ENCODE results near the gene NIPAL1.

Gene NIPAL1

DNA sequence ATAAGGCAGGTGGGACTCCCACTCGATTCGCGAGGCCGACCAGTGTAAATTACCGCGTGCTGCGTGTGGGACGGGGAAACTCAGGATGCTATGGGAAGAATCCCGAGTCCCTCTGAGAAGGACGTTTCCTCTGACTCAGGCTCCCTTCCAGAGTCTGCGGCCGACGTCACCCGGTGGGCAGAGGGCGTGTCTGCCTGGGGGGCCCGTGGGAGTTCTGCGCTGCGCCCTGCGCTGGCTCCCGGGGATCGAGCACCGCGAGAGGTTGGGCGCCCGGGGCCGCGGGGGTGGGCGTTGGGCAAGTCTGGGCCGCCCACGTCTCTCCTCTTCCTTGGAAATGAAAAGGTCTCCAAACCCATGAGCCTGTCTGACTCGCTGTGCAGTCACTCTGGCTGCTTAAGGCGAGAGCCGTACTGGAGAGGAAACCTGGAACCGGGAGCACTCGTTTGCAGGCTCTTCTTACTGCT is 568 bp downstream of the NIPAL1 start:
- TF ChIP-seq, protein P1, sequence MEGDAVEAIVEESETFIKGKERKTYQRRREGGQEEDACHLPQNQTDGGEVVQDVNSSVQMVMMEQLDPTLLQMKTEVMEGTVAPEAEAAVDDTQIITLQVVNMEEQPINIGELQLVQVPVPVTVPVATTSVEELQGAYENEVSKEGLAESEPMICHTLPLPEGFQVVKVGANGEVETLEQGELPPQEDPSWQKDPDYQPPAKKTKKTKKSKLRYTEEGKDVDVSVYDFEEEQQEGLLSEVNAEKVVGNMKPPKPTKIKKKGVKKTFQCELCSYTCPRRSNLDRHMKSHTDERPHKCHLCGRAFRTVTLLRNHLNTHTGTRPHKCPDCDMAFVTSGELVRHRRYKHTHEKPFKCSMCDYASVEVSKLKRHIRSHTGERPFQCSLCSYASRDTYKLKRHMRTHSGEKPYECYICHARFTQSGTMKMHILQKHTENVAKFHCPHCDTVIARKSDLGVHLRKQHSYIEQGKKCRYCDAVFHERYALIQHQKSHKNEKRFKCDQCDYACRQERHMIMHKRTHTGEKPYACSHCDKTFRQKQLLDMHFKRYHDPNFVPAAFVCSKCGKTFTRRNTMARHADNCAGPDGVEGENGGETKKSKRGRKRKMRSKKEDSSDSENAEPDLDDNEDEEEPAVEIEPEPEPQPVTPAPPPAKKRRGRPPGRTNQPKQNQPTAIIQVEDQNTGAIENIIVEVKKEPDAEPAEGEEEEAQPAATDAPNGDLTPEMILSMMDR (IDR thresholded peaks at IDR 0.05; ENCODE audit: insufficient read depth, low read length, poor library complexity, severe bottlenecking) = no peak
- no peak for TF ChIP-seq EZH2phosphoT487 (conservative IDR thresholded peaks at IDR 0.05; ENCODE audit: low read length)
- no peaks in the 10 kb centered on the region for H4K20me1 ChIP-seq (ENCODE audit: low read depth, low read length)
- H3K27me3 ChIP-seq (ENCODE audit: low read length) = no peaks in the 10 kb centered on the region
- peak overlapping the region; percentile 76 for H3K4me2 ChIP-seq (ENCODE audit: low read depth, low read length, poor library complexity, severe bottlenecking)
- peak overlapping the region; percentile 88 for H2AFZ ChIP-seq (ENCODE audit: low read depth, low read length, severe bottlenecking)
- H3K4me3 ChIP-seq (ENCODE audit: insufficient read depth, low read length, poor library complexity, severe bottlenecking) = peak overlapping the region; percentile 68
- H3K36me3 ChIP-seq (ENCODE audit: low read length) = no peaks in the 10 kb centered on the region
- no peaks in the 10 kb centered on the region for H3K9me2 ChIP-seq (replicated peaks; ENCODE audit: insufficient read depth, low read length)
- no peaks in the 10 kb centered on the region for H3K9me3 ChIP-seq (ENCODE audit: insufficient read depth, low read length)
- H3K79me2 ChIP-seq (ENCODE audit: insufficient read depth, low read length) = no peaks in the 10 kb centered on the region
- peaks cover 5% of the 10 kb centered on the region; the same call in 1 of the 2 replicates for H3F3A ChIP-seq (ENCODE audit: insufficient read depth)
- peak overlapping the region; percentile 52; the same call in 1 of the 2 replicates for H3K9ac ChIP-seq (ENCODE audit: low read length)
- no peak overlapping the region for H3K27ac ChIP-seq (ENCODE audit: low read depth, low read length)

DNA sequence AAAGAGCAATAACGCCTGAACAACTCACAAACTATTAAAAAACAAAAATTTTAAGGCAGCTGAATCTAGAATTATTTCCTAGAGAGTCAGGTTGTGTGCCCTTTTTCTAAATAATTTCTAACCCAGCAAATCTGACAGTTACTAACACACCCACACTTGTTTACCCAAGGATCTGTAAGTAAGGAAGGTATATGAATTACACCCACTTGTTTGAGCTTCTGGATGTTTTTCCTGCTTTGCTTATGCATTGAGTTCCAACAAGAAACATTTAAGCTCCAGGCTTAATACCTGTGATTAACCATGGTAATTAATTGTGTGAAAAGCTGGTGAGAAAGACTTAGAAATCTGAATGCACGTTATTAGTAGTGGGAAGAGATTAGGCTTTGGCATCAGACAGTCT is 1.5 kb downstream of the NIPAL1 start:
- TF ChIP-seq, protein P1 (IDR thresholded peaks at IDR 0.05; ENCODE audit: insufficient read depth, low read length, poor library complexity, severe bottlenecking) = no peak
- no peak for TF ChIP-seq EZH2phosphoT487 (conservative IDR thresholded peaks at IDR 0.05; ENCODE audit: low read length)
- H3K4me3 ChIP-seq (ENCODE audit: insufficient read depth, low read length, poor library complexity, severe bottlenecking) = no peak overlapping the region
- no peak overlapping the region for H3K4me2 ChIP-seq (ENCODE audit: low read depth, low read length, poor library complexity, severe bottlenecking)

DNA sequence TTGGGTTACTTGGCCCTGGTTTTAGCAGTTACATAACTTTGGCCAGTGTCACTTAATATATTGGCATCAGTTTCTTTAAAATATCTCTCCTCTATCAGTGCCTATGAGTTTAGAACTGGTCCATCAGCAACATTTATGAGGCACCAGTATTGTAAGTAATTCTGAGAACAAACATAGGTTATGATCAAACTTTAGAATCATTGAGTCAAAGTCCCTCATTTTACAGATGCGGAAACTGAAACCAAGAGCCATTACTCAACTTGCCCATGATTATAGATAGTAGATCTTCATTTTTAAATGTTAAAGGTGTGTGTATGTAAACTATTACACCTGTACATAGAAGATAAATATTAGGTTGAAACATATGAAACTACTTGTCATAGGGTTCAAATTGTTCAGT is 4.5 kb downstream of the NIPAL1 start:
- no peaks in the 10 kb centered on the region for H3K9me3 ChIP-seq (ENCODE audit: insufficient read depth, low read length)
- H3K27me3 ChIP-seq (ENCODE audit: low read length) = no peaks in the 10 kb centered on the region
- H3K9ac ChIP-seq (ENCODE audit: low read length) = no peak overlapping the region
- H3K9me2 ChIP-seq (replicated peaks; ENCODE audit: insufficient read depth, low read length) = no peaks in the 10 kb centered on the region
- H3K27ac ChIP-seq (ENCODE audit: low read depth, low read length) = no peak overlapping the region
- H4K20me1 ChIP-seq (ENCODE audit: low read depth, low read length) = no peaks in the 10 kb centered on the region
- no peak overlapping the region for H3K4me2 ChIP-seq (ENCODE audit: low read depth, low read length, poor library complexity, severe bottlenecking)
- H3K4me3 ChIP-seq (ENCODE audit: insufficient read depth, low read length, poor library complexity, severe bottlenecking) = no peak overlapping the region
- no peaks in the 10 kb centered on the region for H3K36me3 ChIP-seq (ENCODE audit: low read length)
- H3F3A ChIP-seq (ENCODE audit: insufficient read depth) = peaks cover 5% of the 10 kb centered on the region; the same call in 1 of the 2 replicates
- H3K79me2 ChIP-seq (ENCODE audit: insufficient read depth, low read length) = no peaks in the 10 kb centered on the region
- no peak for TF ChIP-seq EZH2phosphoT487 (conservative IDR thresholded peaks at IDR 0.05; ENCODE audit: low read length)
- TF ChIP-seq, protein P1 (IDR thresholded peaks at IDR 0.05; ENCODE audit: insufficient read depth, low read length, poor library complexity, severe bottlenecking) = no peak
- no peak overlapping the region for H2AFZ ChIP-seq (ENCODE audit: low read depth, low read length, severe bottlenecking)

More for the DNA sequence above, 1.5 kb downstream of the NIPAL1 start:
- no peak overlapping the region for H3K27ac ChIP-seq (ENCODE audit: low read depth, low read length)
- H3K27me3 ChIP-seq (ENCODE audit: low read length) = no peaks in the 10 kb centered on the region
- no peak overlapping the region for H3K9ac ChIP-seq (ENCODE audit: low read length)
- no peak overlapping the region for H2AFZ ChIP-seq (ENCODE audit: low read depth, low read length, severe bottlenecking)
- H3K9me3 ChIP-seq (ENCODE audit: insufficient read depth, low read length) = no peaks in the 10 kb centered on the region
- no peaks in the 10 kb centered on the region for H3K79me2 ChIP-seq (ENCODE audit: insufficient read depth, low read length)
- H3F3A ChIP-seq (ENCODE audit: insufficient read depth) = peaks cover 5% of the 10 kb centered on the region; the same call in 1 of the 2 replicates
- no peaks in the 10 kb centered on the region for H3K9me2 ChIP-seq (replicated peaks; ENCODE audit: insufficient read depth, low read length)
- no peaks in the 10 kb centered on the region for H3K36me3 ChIP-seq (ENCODE audit: low read length)
- H4K20me1 ChIP-seq (ENCODE audit: low read depth, low read length) = no peaks in the 10 kb centered on the region
